ENCODE results near the gene TBC1D3E.
"Not testable (repeated sequence)": the region's sequence is repeated elsewhere in the genome, so short reads cannot be mapped to it uniquely, and the experiment has no call there.

The TBC1D3E gene

DNA sequence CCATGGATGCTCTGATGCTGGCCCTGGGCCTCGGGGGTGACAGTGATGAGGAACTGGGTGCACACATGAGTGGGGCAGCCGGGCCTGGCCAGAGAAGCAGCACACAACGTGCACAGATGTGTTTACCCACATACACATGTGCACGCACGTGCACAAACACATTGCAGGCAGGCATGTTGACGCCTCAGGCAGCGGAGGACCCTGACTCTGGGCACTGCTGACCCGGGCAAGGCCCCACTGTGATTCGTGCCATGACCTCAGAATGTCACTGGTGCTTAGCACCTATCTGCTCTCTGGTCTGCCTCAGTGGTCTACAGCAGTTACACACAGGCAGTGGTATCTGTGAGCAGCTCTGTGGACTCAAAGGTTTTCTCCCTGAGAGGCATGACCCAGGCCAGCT lies at the start of gene TBC1D3E:
Gene TBC1D3E (plus strand): TSS at position 301 of the 400 bp plus-strand sequence. CDS start 1,545 bp downstream, outside the sequence.
- DNase-seq, result not testable (repeated sequence)

- DNase-seq, result not testable (repeated sequence)
Observed at GRCh38 chr17:38087344-38087743, 40.4 kb upstream of the TBC1D3E start.

DNA sequence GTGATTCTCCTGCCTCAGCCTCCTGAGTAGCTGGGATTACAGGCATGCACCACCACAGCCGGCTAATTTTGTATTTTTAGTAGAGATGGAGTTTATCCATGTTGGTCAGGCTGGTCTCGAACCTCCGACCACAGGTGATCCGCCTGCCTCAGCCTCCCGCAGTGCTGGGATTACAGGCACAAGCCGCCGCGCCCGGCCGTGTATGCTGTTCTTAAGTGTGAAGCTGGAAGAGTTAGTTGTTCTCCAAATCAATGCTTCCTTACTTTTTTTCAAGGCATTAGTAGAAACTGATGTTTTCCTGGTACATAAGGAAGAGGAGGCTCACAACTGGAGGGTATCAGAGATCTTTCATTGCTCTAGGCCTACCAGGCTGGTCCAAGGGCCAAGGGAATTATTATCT lies 39.6 kb upstream of the TBC1D3E start:
- not testable (repeated sequence) for DNase-seq

DNA sequence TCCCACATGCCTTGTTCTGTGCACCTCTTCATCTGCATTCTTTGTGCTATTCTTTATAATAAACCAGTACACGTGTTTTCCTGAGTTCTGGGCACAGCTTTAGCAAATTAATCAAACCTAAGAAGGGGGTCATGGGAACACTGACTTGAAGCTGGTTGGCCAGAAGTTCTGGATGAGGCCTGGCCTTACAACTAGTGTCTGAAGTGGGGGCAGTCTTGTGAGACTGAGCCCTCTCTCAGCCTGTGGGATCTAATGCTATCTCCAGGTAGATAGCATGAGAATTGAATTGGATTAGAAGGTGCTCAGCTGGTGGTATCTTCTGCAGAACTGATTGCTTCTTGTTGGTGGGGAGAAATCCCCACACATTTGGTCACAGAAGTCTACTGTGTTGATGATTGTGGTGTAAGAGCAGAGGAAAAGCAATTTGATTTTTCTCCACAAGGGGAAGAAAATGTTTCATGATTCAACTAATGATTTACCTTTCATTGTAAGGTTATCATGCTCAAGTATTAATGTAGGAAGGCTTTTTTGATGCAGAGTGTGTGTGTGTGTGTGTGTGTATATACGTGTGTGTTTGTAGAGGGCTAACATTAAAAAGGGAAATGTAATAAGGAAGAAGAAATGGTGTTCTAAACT lies 33.6 kb upstream of the TBC1D3E start:
- not testable (repeated sequence) for DNase-seq

DNA sequence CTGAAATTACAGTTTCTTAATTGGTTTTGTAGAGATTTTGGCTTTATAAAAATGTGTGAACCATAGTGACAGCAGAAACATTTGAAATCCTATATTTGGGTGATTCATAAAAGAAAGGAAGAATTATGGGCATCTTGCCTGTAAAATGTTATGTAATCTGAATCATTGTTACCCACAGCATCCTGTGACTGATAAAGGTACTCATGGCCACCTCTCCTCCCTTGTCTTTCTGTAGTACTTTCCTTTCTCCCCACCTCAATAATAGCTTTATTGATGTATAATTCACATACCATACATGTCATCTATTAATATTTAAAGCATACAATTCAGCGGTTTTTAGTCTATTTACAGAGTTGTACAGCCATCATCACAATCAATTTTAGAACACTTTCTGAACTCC lies 28.5 kb upstream of the TBC1D3E start:
- DNase-seq, result not testable (repeated sequence)

DNA sequence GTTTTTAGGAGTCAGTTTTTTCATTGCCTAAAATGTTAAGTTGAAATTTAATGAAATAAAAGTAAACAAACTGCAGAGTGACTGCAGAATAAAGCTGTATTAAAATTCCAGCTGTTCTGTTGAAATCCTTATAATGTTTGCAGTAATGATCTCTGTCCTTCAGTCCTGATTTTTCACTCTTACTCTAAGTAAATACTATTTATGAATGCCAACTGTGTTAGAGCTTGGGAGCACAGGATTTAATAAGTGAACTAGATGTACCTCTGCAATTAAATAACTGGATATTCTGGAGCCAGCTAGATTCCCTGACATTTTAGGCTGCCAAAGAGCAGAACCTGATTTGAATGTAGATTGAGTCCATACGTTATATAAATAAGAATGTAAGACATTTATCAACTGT lies 7.9 kb upstream of the TBC1D3E start:
- DNase-seq, result not testable (repeated sequence)

DNA sequence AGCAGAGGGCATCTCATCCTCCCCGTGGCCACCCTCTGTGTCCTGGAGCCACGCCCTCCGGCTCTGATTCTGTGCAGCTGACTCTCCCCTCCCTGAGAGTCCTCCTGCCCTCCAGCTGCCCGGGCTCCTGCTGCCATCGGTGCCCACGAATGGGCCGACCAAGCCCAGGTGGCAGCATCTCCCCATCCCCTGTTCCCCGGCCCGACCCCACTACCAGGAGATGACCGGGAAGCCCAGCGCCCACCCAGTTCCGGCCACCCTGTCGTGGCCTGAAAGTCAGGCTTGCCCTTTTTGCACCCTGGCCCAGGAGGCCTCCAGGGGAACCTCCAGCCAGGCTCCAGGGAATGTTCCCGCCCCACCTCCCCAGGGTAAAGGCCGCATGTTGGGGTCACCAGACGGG lies 7.1 kb downstream of the TBC1D3E start:
- DNase-seq, result not testable (repeated sequence)

Data from stimulated activated naive CD4-positive, alpha-beta T cell treated with Interleukin-2 at 50 U/mL for 16 hours (primary cell).